ENCODE measurements around the gene THAP3.
A peak's percentile ranks its signal among the peaks of the same experiment; 100 is the strongest.

Gene THAP3

GRCh38 chr1:6624710-6625583, at the start of gene THAP3:
Gene THAP3, plus strand, starts transcription at chr1:6624868. Its CDS starts 351 bp downstream, at chr1:6625219.
- peak; percentile 90 to 92 for DNase-seq (ENCODE audit: low read depth in 2 of 2)
- peak within 1 kb of the TSS; percentile 69 to 73 for H3K4me3 ChIP-seq (replicated peaks in 1 of 2; ENCODE audit: low read depth in 2 of 2, low read length in 2 of 2)
- TF ChIP-seq CTCF (IDR thresholded peaks at IDR 0.05; ENCODE audit: low read depth, low read length) = no peak

- TF ChIP-seq CTCF (IDR thresholded peaks at IDR 0.05; ENCODE audit: low read depth, low read length) = no peak
- H3K4me3 ChIP-seq (replicated peaks in 1 of 2; ENCODE audit: low read depth in 2 of 2, low read length in 2 of 2) = no peak overlapping the region
- peak in 1 of 2 donors; percentile 73 for DNase-seq (ENCODE audit: low read depth in 2 of 2)
These were observed 46.7 kb upstream of the THAP3 start for GRCh38 chr1:6577831-6578525.

- H3K4me3 ChIP-seq (replicated peaks in 1 of 2; ENCODE audit: low read depth in 2 of 2, low read length in 2 of 2) = no peak overlapping the region
- no peak for TF ChIP-seq CTCF (IDR thresholded peaks at IDR 0.05; ENCODE audit: low read depth, low read length)
- no peak for DNase-seq (ENCODE audit: low read depth in 2 of 2)
These were observed 45.9 kb upstream of the THAP3 start for GRCh38 chr1:6578624-6579373.

GRCh38 chr1:6579374-6580118, 45.1 kb upstream of the THAP3 start, which contains the start of gene ZBTB48:
Gene ZBTB48, plus strand, starts transcription at chr1:6579994. Its CDS starts 616 bp downstream, at chr1:6580610.
- TF ChIP-seq CTCF (IDR thresholded peaks at IDR 0.05; ENCODE audit: low read depth, low read length) = no peak
- H3K4me3 ChIP-seq (replicated peaks in 1 of 2; ENCODE audit: low read depth in 2 of 2, low read length in 2 of 2) = peak within 1 kb of the TSS; percentile 80 to 91
- DNase-seq (ENCODE audit: low read depth in 2 of 2) = peak; percentile 97 to 98

GRCh38 chr1:6580119-6580592, 44.5 kb upstream of the THAP3 start:
- H3K4me3 ChIP-seq (replicated peaks in 1 of 2; ENCODE audit: low read depth in 2 of 2, low read length in 2 of 2) = peak overlapping the region; percentile 80 to 91

More at GRCh38 chr1:6580119-6580592, 44.5 kb upstream of the THAP3 start:
- TF ChIP-seq CTCF (IDR thresholded peaks at IDR 0.05; ENCODE audit: low read depth, low read length) = no peak
- no peak for DNase-seq (ENCODE audit: low read depth in 2 of 2)
